ENCODE data around the gene RAD9A.

- TF ChIP-seq ZFX (IDR thresholded peaks at IDR 0.05; ENCODE audit: borderline replicate concordance) (no peak), CTCF (IDR thresholded peaks at IDR 0.05) (no peak)
Observed at GRCh38 chr11:67397986-67398660, 6.3 kb downstream of the RAD9A start.

Measured in 22Rv1 (cell line).